ENCODE results near the gene LMBRD2.
"Not testable (repeated sequence)": the region's sequence is repeated elsewhere in the genome, so short reads cannot be mapped to it uniquely, and the experiment has no call there.

Gene LMBRD2

GRCh38 chr5:36198281-36198680, 46.6 kb upstream of the LMBRD2 start:
- Histone ChIP-seq H3K79me2 (ENCODE audit: low read length) (no peaks in the 10 kb centered on the region), H3K9me3 (replicated peaks; ENCODE audit: insufficient read depth, low read length) (no peaks in the 10 kb centered on the region), H3K9me2 (replicated peaks; ENCODE audit: insufficient read depth, low read length) (no peaks in the 10 kb centered on the region), H3K4me2 (ENCODE audit: low read depth, low read length) (no peak overlapping the region), H3F3A (ENCODE audit: insufficient read depth, low read length) (no peaks in the 10 kb centered on the region), H3K9ac (ENCODE audit: low read length) (no peak overlapping the region), H2AFZ (ENCODE audit: low read length) (no peak overlapping the region), H3K27me3 (replicated peaks; ENCODE audit: insufficient read depth, low read length) (no peaks in the 10 kb centered on the region), H3K27ac (ENCODE audit: low read length) (no peak overlapping the region), H3K4me3 (ENCODE audit: low read length) (no peak overlapping the region), H3K4me1 (ENCODE audit: low read length) (no peaks in the 10 kb centered on the region), H3K36me3 (replicated peaks; ENCODE audit: insufficient read depth, low read length) (no peaks in the 10 kb centered on the region), H4K20me1 (ENCODE audit: insufficient read depth, low read length) (no peaks in the 10 kb centered on the region)
- TF ChIP-seq CTCF (IDR thresholded peaks at IDR 0.05; ENCODE audit: low read length) (no peak), EZH2 (optimal IDR thresholded peaks at IDR 0.05; ENCODE audit: low read depth, low read length) (no peak), EZH2phosphoT487 (IDR thresholded peaks at IDR 0.05; ENCODE audit: low read length) (no peak)
- DNase-seq, result no peak

- Histone ChIP-seq H3K27ac (ENCODE audit: low read length) (no peak overlapping the region), H3K9me3 (replicated peaks; ENCODE audit: insufficient read depth, low read length) (no peaks in the 10 kb centered on the region), H3K36me3 (replicated peaks; ENCODE audit: insufficient read depth, low read length) (no peaks in the 10 kb centered on the region), H3K4me1 (ENCODE audit: low read length) (no peaks in the 10 kb centered on the region), H4K20me1 (ENCODE audit: insufficient read depth, low read length) (no peaks in the 10 kb centered on the region), H3K9me2 (replicated peaks; ENCODE audit: insufficient read depth, low read length) (no peaks in the 10 kb centered on the region), H3K79me2 (ENCODE audit: low read length) (no peaks in the 10 kb centered on the region), H3K9ac (ENCODE audit: low read length) (no peak overlapping the region), H3K27me3 (replicated peaks; ENCODE audit: insufficient read depth, low read length) (no peaks in the 10 kb centered on the region), H3K4me2 (ENCODE audit: low read depth, low read length) (no peak overlapping the region), H2AFZ (ENCODE audit: low read length) (no peak overlapping the region), H3K4me3 (ENCODE audit: low read length) (no peak overlapping the region), H3F3A (ENCODE audit: insufficient read depth, low read length) (no peaks in the 10 kb centered on the region)
- TF ChIP-seq EZH2phosphoT487 (IDR thresholded peaks at IDR 0.05; ENCODE audit: low read length) (no peak), EZH2 (optimal IDR thresholded peaks at IDR 0.05; ENCODE audit: low read depth, low read length) (no peak), CTCF (IDR thresholded peaks at IDR 0.05; ENCODE audit: low read length) (no peak)
- DNase-seq, result no peak
Observed at GRCh38 chr5:36193746-36194145, 42.1 kb upstream of the LMBRD2 start.

- not testable (repeated sequence) for H3K27me3 ChIP-seq (replicated peaks; ENCODE audit: insufficient read depth, low read length); H3K27ac ChIP-seq (ENCODE audit: low read length); H3K4me1 ChIP-seq (ENCODE audit: low read length); H3K9ac ChIP-seq (ENCODE audit: low read length); H2AFZ ChIP-seq (ENCODE audit: low read length); H3F3A ChIP-seq (ENCODE audit: insufficient read depth, low read length); H3K9me3 ChIP-seq (replicated peaks; ENCODE audit: insufficient read depth, low read length); H3K4me2 ChIP-seq (ENCODE audit: low read depth, low read length); DNase-seq; H3K36me3 ChIP-seq (replicated peaks; ENCODE audit: insufficient read depth, low read length); H3K4me3 ChIP-seq (ENCODE audit: low read length); H4K20me1 ChIP-seq (ENCODE audit: insufficient read depth, low read length); H3K9me2 ChIP-seq (replicated peaks; ENCODE audit: insufficient read depth, low read length); H3K79me2 ChIP-seq (ENCODE audit: low read length)
Observed at GRCh38 chr5:36184408-36184807, 32.7 kb upstream of the LMBRD2 start.

GRCh38 chr5:36181774-36182173, 30.1 kb upstream of the LMBRD2 start:
- no peak overlapping the region for H3K4me2 ChIP-seq (ENCODE audit: low read depth, low read length)
- peaks cover 18% of the 10 kb centered on the region for H3K4me1 ChIP-seq (ENCODE audit: low read length)
- no peak overlapping the region for H3K9ac ChIP-seq (ENCODE audit: low read length)
- H3K79me2 ChIP-seq (ENCODE audit: low read length), result peaks cover 21% of the 10 kb centered on the region
- no peak overlapping the region for H3K27ac ChIP-seq (ENCODE audit: low read length)
- no peaks in the 10 kb centered on the region for H3K27me3 ChIP-seq (replicated peaks; ENCODE audit: insufficient read depth, low read length)
- H3K4me3 ChIP-seq (ENCODE audit: low read length), result no peak overlapping the region
- peaks cover 10% of the 10 kb centered on the region for H3F3A ChIP-seq (ENCODE audit: insufficient read depth, low read length)
- no peak for DNase-seq
- no peak overlapping the region for H2AFZ ChIP-seq (ENCODE audit: low read length)
- H4K20me1 ChIP-seq (ENCODE audit: insufficient read depth, low read length), result no peaks in the 10 kb centered on the region
- no peaks in the 10 kb centered on the region for H3K9me3 ChIP-seq (replicated peaks; ENCODE audit: insufficient read depth, low read length)
- no peaks in the 10 kb centered on the region for H3K9me2 ChIP-seq (replicated peaks; ENCODE audit: insufficient read depth, low read length)
- peaks cover 2% of the 10 kb centered on the region; the same call in 1 of the 2 replicates for H3K36me3 ChIP-seq (replicated peaks; ENCODE audit: insufficient read depth, low read length)
- TF ChIP-seq CTCF (IDR thresholded peaks at IDR 0.05; ENCODE audit: low read length), result no peak
- TF ChIP-seq EZH2 (optimal IDR thresholded peaks at IDR 0.05; ENCODE audit: low read depth, low read length), result no peak
- TF ChIP-seq EZH2phosphoT487 (IDR thresholded peaks at IDR 0.05; ENCODE audit: low read length), result no peak
